GM23338 (cell line): ENCODE data around the gene GRPR. TPM values are rescaled to one million over a fixed set of nuclear protein-coding genes. Genes with fewer than 3 reads are reported as not detected.

Source experiments
- ATAC-seq: fragments of 200-7000 bp; cut with Tn5 transposase; 3 replicates; pipeline ENCODE4 v1.9.1; 2020
- DNase-seq: peaks from one replicate; pipeline ENCODE4 v3.0.0-alpha.2; 2015; ENCODE audit warnings: low spot score
- H2AFZ ChIP-seq: fragments of 200-600 bp; sonication (generic); 2 replicates; pipeline ENCODE4 v1.8.0; 2016; ENCODE audit warnings: antibody characterized with exemption, mild to moderate bottlenecking, moderate library complexity
- H3F3A ChIP-seq: fragments of 200-600 bp; sonication (generic); replicated peaks from 2 replicates; pipeline ENCODE4 v1.8.0; 2017; ENCODE audit warnings: antibody characterized with exemption, mixed run types, low read depth
- H3K27ac ChIP-seq: fragments of 200-600 bp; sonication (generic); 2 replicates; pipeline ENCODE4 v1.6.1; 2016; ENCODE audit warnings: low read depth
- H3K27me3 ChIP-seq: fragments of 200-600 bp; sonication (generic); 2 replicates; pipeline ENCODE4 v1.8.0; 2016; ENCODE audit warnings: mild to moderate bottlenecking, mixed run types, moderate library complexity; ENCODE audit not compliant: insufficient read depth
- H3K36me3 ChIP-seq: fragments of 200-600 bp; sonication (generic); 2 replicates; pipeline ENCODE4 v1.8.0; 2016; ENCODE audit warnings: mild to moderate bottlenecking; ENCODE audit not compliant: insufficient read depth
- H3K4me1 ChIP-seq: fragments of 200-600 bp; sonication (generic); 2 replicates; pipeline ENCODE4 v1.8.0; 2016; ENCODE audit warnings: mild to moderate bottlenecking, moderate library complexity; ENCODE audit not compliant: insufficient read depth
- H3K4me2 ChIP-seq: fragments of 200-600 bp; sonication (generic); 2 replicates; pipeline ENCODE4 v1.7.1; 2017; ENCODE audit warnings: mixed run types
- H3K4me3 ChIP-seq: fragments of 200-600 bp; sonication (generic); 2 replicates; pipeline ENCODE4 v1.6.1; 2016; ENCODE audit warnings: mixed run types
- H3K79me2 ChIP-seq: fragments of 200-600 bp; sonication (generic); replicated peaks from 2 replicates; pipeline ENCODE4 v1.8.0; 2017; ENCODE audit warnings: mild to moderate bottlenecking; ENCODE audit not compliant: insufficient read depth
- H3K9me2 ChIP-seq: fragments of 200-600 bp; sonication (generic); 2 replicates; pipeline ENCODE4 v1.8.0; 2017; ENCODE audit not compliant: insufficient read depth
- H4K20me1 ChIP-seq: fragments of 200-600 bp; sonication (generic); replicated peaks from 2 replicates; pipeline ENCODE4 v1.8.0; 2017; ENCODE audit warnings: mild to moderate bottlenecking; ENCODE audit not compliant: insufficient read depth
- H3K27ac Mint-ChIP-seq: 2 replicates; pipeline ENCODE4 v1.8.0; 2020; ENCODE audit warnings: inconsistent platforms, mild to moderate bottlenecking, moderate library complexity, mixed read lengths
- H3K27me3 Mint-ChIP-seq: 3 replicates; pipeline ENCODE4 v1.8.0; 2022; ENCODE audit warnings: low read depth, mild to moderate bottlenecking, moderate library complexity, mixed read lengths, inconsistent platforms; ENCODE audit not compliant: insufficient read depth, poor library complexity
- H3K36me3 Mint-ChIP-seq: 3 replicates; pipeline ENCODE4 v1.8.0; 2021; ENCODE audit warnings: low read depth, mild to moderate bottlenecking, inconsistent platforms, moderate library complexity, mixed read lengths
- H3K4me1 Mint-ChIP-seq: 3 replicates; pipeline ENCODE4 v1.8.0; 2020; ENCODE audit warnings: mild to moderate bottlenecking, inconsistent platforms, mixed read lengths
- H3K4me3 Mint-ChIP-seq: 3 replicates; pipeline ENCODE4 v1.8.0; 2021; ENCODE audit warnings: moderate library complexity, mild to moderate bottlenecking, inconsistent platforms, mixed read lengths
- H3K9me3 Mint-ChIP-seq: 3 replicates; pipeline ENCODE4 v1.8.0; 2020; ENCODE audit warnings: moderate library complexity, mild to moderate bottlenecking, inconsistent platforms, mixed read lengths
- CREB1 ChIP-seq: fragments of 250-450 bp; sonication (Bioruptor Pico); IDR thresholded peaks from 2 replicates; pipeline ENCODE4 v1.5.0; 2020; ENCODE audit warnings: low read depth, mild to moderate bottlenecking, moderate library complexity
- POLR2AphosphoS5 ChIP-seq: IDR thresholded peaks from 2 replicates; pipeline ENCODE4 v1.6.1; 2016; ENCODE audit warnings: antibody characterized with exemption, low read depth
- STAT1 ChIP-seq: IDR thresholded peaks from one replicate; pipeline ENCODE4 v1.6.1; 2016; ENCODE audit warnings: antibody characterized with exemption; ENCODE audit not compliant: unreplicated experiment
- ZNF114 ChIP-seq: fragments of 250-450 bp; sonication (Bioruptor Pico); IDR thresholded peaks from 2 replicates; pipeline ENCODE4 v1.5.0; 2020; ENCODE audit warnings: mild to moderate bottlenecking, moderate library complexity
- ZNF331 ChIP-seq: fragments of 250-450 bp; sonication (Bioruptor Pico); IDR thresholded peaks from 2 replicates; pipeline ENCODE4 v1.5.0; 2020; ENCODE audit warnings: low read depth, mild to moderate bottlenecking, moderate library complexity
- polyA plus RNA-seq: library from polyadenylated mRNA; unstranded; fragments of >200 nt; fragmentation: Nextera tagmentation; extraction: Ambion mirVana; gene quantifications from 2 replicates; pipeline ENCODE4 v1.2.1, GENCODE V29; 2016
- total RNA-seq: library from RNA; depleted of rRNA; stranded (reverse); fragments of >200 nt; shearing (Covaris generic); gene quantifications from 2 replicates; pipeline ENCODE4 v1.2.3, GENCODE V29; 2014
- TF ChIP-seq, protein P1 (sequence below), 2 experiments: fragments of 200-600 bp in 1 of 2; sonication (generic) in 1 of 2; conservative IDR thresholded peaks; 2 replicates each; pipeline versions ENCODE4 v1.5.1 to v1.6.1; 2016 to 2017; ENCODE audit warnings: antibody characterized with exemption in 2 of 2, low read depth in 2 of 2, mild to moderate bottlenecking in 2 of 2, moderate library complexity in 1 of 2
- TF ChIP-seq, protein P2 (sequence below): IDR thresholded peaks from 2 replicates; pipeline ENCODE4 v1.6.1; 2016; ENCODE audit warnings: antibody characterized with exemption
- TF ChIP-seq, protein P3 (sequence below): IDR thresholded peaks from one replicate; pipeline ENCODE4 v1.6.1; 2018; ENCODE audit warnings: antibody characterized with exemption; ENCODE audit not compliant: unreplicated experiment

GRPR gene
- total and polyA plus RNA-seq, 2 experiments from 2014 or later = 13.4 to 14.3 TPM

DNA sequence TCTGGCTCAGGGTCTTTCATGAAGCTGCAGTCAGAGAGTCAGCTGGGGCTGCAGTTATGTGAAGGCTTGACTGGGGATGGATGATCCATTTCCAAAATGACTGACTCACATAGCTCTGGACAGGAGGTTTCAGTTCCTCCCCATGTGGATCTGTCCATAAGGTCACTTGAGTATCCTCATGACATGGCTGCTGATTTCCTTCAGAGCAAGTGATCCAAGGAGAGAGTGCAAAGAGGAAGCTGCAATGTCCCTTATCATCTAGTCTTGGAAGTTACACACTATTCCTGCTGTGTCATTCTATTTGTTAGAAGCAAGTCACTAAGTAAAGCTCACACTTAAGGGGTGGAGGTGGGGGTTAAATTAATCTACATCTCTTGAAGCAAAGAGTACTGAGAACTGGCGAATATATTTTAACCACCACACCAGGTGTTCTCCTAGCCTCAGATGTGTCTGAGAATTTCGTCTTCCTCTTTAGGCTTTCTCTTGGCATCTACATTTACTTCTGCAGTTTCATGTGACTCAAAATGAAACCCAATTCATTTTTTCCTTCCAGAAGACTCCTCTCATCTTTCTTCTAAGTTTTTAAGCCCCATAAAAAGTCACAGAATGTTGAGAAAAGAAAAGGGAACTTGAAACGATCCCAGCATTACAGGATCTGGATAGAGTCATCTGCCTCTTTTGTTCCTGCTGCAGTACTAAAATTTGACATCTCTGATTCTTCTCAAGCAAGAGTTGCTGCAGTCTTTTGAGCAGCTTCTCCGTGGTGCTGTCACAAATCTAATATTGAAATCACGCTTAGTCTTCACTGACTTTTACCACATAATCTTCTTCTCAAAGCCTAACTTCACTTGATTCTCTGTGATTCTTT lies 3.8 kb upstream of the GRPR start (continued):
- TF ChIP-seq, protein P1, sequence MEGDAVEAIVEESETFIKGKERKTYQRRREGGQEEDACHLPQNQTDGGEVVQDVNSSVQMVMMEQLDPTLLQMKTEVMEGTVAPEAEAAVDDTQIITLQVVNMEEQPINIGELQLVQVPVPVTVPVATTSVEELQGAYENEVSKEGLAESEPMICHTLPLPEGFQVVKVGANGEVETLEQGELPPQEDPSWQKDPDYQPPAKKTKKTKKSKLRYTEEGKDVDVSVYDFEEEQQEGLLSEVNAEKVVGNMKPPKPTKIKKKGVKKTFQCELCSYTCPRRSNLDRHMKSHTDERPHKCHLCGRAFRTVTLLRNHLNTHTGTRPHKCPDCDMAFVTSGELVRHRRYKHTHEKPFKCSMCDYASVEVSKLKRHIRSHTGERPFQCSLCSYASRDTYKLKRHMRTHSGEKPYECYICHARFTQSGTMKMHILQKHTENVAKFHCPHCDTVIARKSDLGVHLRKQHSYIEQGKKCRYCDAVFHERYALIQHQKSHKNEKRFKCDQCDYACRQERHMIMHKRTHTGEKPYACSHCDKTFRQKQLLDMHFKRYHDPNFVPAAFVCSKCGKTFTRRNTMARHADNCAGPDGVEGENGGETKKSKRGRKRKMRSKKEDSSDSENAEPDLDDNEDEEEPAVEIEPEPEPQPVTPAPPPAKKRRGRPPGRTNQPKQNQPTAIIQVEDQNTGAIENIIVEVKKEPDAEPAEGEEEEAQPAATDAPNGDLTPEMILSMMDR (conservative IDR thresholded peaks at IDR 0.05; ENCODE audit: low read depth in 2 of 2) = no peak
- TF ChIP-seq CREB1 (CRISPR knock-in tag) = no peak
- no peak for TF ChIP-seq POLR2AphosphoS5
- no peak for TF ChIP-seq ZNF114 (CRISPR knock-in tag)

GRCh38 chrX:16120431-16120830 lies 2.9 kb upstream of the GRPR start:
- Histone ChIP-seq H3K27ac (no peak overlapping the region), H4K20me1 (no peaks in the 10 kb centered on the region), H3F3A (no peaks in the 10 kb centered on the region), H3K27me3 (no peaks in the 10 kb centered on the region), H2AFZ (no peak overlapping the region), H3K36me3 (no peaks in the 10 kb centered on the region), H3K4me2 (no peak overlapping the region), H3K79me2 (peaks cover 14% of the 10 kb centered on the region), H3K4me3 (no peak overlapping the region), H3K4me1 (no peaks in the 10 kb centered on the region; the same call in none of the 2 replicates), H3K9me2 (no peaks in the 10 kb centered on the region)
- ATAC-seq = no peak
- Mint-ChIP-seq H3K36me3 (peaks cover 32% of the 10 kb centered on the region), H3K27me3 (no peaks in the 10 kb centered on the region), H3K9me3 (peaks cover 22% of the 10 kb centered on the region; the same call in 2 of the 3 replicates), H3K4me1 (peaks cover 23% of the 10 kb centered on the region; the same call in 2 of the 3 replicates), H3K27ac (no peak overlapping the region), H3K4me3 (no peak overlapping the region)
- TF ChIP-seq ZNF331 (CRISPR knock-in tag) = no peak
- no peak for DNase-seq

DNA sequence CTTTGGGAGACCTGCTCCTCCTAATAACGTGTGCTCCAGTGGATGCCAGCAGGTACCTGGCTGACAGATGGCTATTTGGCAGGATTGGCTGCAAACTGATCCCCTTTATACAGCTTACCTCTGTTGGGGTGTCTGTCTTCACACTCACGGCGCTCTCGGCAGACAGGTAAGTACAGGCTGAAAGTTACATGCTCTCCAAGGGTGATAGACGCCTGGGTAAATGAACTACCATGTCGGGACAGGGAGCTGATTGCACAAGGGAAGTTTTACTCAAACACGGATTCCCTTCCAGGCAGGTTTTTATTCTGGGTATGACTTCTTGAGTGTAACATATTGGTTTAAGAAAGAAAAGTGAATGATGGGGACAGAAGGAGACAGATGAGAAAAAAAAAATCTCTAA lies 836 bp downstream of the GRPR start:
- Histone ChIP-seq H3K79me2 (peaks cover 37% of the 10 kb centered on the region), H2AFZ (no peak overlapping the region), H3K27ac (no peak overlapping the region), H4K20me1 (no peaks in the 10 kb centered on the region), H3F3A (no peaks in the 10 kb centered on the region), H3K27me3 (no peaks in the 10 kb centered on the region), H3K36me3 (no peaks in the 10 kb centered on the region), H3K4me3 (peak overlapping the region; percentile 42), H3K4me2 (peak overlapping the region; percentile 73), H3K4me1 (no peaks in the 10 kb centered on the region; the same call in none of the 2 replicates), H3K9me2 (no peaks in the 10 kb centered on the region)
- no peak overlapping the region for H3K27ac Mint-ChIP-seq
- ATAC-seq (peak; percentile 21; the same call in 2 of the 3 replicates), DNase-seq (no peak)
- peaks cover 12% of the 10 kb centered on the region; the same call in 2 of the 3 replicates for H3K9me3 Mint-ChIP-seq
- H3K4me1 Mint-ChIP-seq = peaks cover 27% of the 10 kb centered on the region
- H3K27me3 Mint-ChIP-seq = no peaks in the 10 kb centered on the region
- peak overlapping the region; percentile 63 for H3K4me3 Mint-ChIP-seq
- H3K36me3 Mint-ChIP-seq = peaks cover 18% of the 10 kb centered on the region
- TF ChIP-seq STAT1 (no peak), CREB1 (CRISPR knock-in tag) (no peak)
- TF ChIP-seq, protein P2, sequence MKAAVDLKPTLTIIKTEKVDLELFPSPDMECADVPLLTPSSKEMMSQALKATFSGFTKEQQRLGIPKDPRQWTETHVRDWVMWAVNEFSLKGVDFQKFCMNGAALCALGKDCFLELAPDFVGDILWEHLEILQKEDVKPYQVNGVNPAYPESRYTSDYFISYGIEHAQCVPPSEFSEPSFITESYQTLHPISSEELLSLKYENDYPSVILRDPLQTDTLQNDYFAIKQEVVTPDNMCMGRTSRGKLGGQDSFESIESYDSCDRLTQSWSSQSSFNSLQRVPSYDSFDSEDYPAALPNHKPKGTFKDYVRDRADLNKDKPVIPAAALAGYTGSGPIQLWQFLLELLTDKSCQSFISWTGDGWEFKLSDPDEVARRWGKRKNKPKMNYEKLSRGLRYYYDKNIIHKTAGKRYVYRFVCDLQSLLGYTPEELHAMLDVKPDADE = no peak
- TF ChIP-seq, protein P3, sequence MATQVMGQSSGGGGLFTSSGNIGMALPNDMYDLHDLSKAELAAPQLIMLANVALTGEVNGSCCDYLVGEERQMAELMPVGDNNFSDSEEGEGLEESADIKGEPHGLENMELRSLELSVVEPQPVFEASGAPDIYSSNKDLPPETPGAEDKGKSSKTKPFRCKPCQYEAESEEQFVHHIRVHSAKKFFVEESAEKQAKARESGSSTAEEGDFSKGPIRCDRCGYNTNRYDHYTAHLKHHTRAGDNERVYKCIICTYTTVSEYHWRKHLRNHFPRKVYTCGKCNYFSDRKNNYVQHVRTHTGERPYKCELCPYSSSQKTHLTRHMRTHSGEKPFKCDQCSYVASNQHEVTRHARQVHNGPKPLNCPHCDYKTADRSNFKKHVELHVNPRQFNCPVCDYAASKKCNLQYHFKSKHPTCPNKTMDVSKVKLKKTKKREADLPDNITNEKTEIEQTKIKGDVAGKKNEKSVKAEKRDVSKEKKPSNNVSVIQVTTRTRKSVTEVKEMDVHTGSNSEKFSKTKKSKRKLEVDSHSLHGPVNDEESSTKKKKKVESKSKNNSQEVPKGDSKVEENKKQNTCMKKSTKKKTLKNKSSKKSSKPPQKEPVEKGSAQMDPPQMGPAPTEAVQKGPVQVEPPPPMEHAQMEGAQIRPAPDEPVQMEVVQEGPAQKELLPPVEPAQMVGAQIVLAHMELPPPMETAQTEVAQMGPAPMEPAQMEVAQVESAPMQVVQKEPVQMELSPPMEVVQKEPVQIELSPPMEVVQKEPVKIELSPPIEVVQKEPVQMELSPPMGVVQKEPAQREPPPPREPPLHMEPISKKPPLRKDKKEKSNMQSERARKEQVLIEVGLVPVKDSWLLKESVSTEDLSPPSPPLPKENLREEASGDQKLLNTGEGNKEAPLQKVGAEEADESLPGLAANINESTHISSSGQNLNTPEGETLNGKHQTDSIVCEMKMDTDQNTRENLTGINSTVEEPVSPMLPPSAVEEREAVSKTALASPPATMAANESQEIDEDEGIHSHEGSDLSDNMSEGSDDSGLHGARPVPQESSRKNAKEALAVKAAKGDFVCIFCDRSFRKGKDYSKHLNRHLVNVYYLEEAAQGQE = no peak
